Measurements from ENCODE around the gene OBP2A. TPM values are rescaled to one million over a fixed set of nuclear protein-coding genes. Genes with fewer than 3 reads are reported as not detected.

The OBP2A gene
- total and polyA plus RNA-seq, 2 donors (not counting 1 experiment from before 2014, with no cell fraction given): not detected

GRCh38 chr9:135515083-135515951 lies 30.6 kb upstream of the OBP2A start:
- H3K27ac Mint-ChIP-seq: no peak overlapping the region
- 90% methylated on average over 28 of the region's 31 CpGs for WGBS (ENCODE audit: insufficient coverage)
- DNase-seq (no peak), ATAC-seq (ENCODE audit: low read depth) (no peak)
- ChIA-PET POLR2A (no interaction called here), CTCF (interaction anchor here (1.7 kb wide), 1 partner anchor 10 kb away, joined by 4 read pairs; no protein-coding TSS in a partner anchor)
- H3K36me3 ChIP-seq (replicated peaks in 1 of 2; ENCODE audit: control extremely low read depth in 1 of 2, control insufficient read depth in 1 of 2, extremely low read depth in 1 of 2, insufficient read depth in 2 of 2, low read length in 1 of 2): no peaks in the 10 kb centered on the region
- no peaks in the 10 kb centered on the region for H3K27me3 ChIP-seq (replicated peaks in 1 of 4; ENCODE audit: control extremely low read depth in 1 of 4, control insufficient read depth in 3 of 4, insufficient read depth in 4 of 4, low read length in 3 of 4)
- H3K4me3 ChIP-seq (ENCODE audit: control extremely low read depth in 1 of 5, extremely low read depth in 1 of 5, insufficient read depth in 1 of 5, low read depth in 2 of 5, low read length in 4 of 5): no peak overlapping the region
- H4K20me1 ChIP-seq (ENCODE audit: control insufficient read depth, insufficient read depth, low read length, poor library complexity, severe bottlenecking): no peaks in the 10 kb centered on the region
- H3K9ac ChIP-seq (ENCODE audit: low read length): no peak overlapping the region
- no peaks in the 10 kb centered on the region for H3K79me2 ChIP-seq (ENCODE audit: control insufficient read depth, insufficient read depth, low read length)
- H3K4me1 Mint-ChIP-seq: no peaks in the 10 kb centered on the region
- no peaks in the 10 kb centered on the region for H3K9me3 ChIP-seq (ENCODE audit: control extremely low read depth in 1 of 3, control insufficient read depth in 2 of 3, insufficient read depth in 1 of 3, low read length in 2 of 3)
- no peak overlapping the region for H3K4me3 Mint-ChIP-seq
- TF ChIP-seq EZH2 (IDR thresholded peaks at IDR 0.05; ENCODE audit: borderline replicate concordance, insufficient read depth, low read depth, low read length, poor library complexity, severe bottlenecking): no peak
- no peak overlapping the region for H3K4me2 ChIP-seq (replicated peaks; ENCODE audit: low read depth, low read length, poor library complexity, severe bottlenecking)
- no peak overlapping the region for H2AFZ ChIP-seq (ENCODE audit: insufficient read depth, low read depth, low read length, poor library complexity, severe bottlenecking)
- no peaks in the 10 kb centered on the region for H3K4me1 ChIP-seq (ENCODE audit: control insufficient read depth in 2 of 2, insufficient read depth in 2 of 2, low read length in 2 of 2)
- H3K9me3 Mint-ChIP-seq (ENCODE audit: insufficient read depth): peaks cover 2% of the 10 kb centered on the region
- H3K27me3 Mint-ChIP-seq: peaks cover 8% of the 10 kb centered on the region
- intact Hi-C loops (cut with micrococcal nuclease): no loop called here
- H3K27ac ChIP-seq (ENCODE audit: low read length in 2 of 2): no peak overlapping the region

GRCh38 chr9:135516132-135516860 lies 29.6 kb upstream of the OBP2A start:
- no peaks in the 10 kb centered on the region for H3K9me3 ChIP-seq (ENCODE audit: control extremely low read depth in 1 of 3, control insufficient read depth in 2 of 3, insufficient read depth in 1 of 3, low read length in 2 of 3)
- H3K27ac ChIP-seq (ENCODE audit: low read length in 2 of 2): no peak overlapping the region
- POLR2A ChIA-PET: no interaction called here
- no peaks in the 10 kb centered on the region for H3K79me2 ChIP-seq (ENCODE audit: control insufficient read depth, insufficient read depth, low read length)
- H3K9me3 Mint-ChIP-seq (ENCODE audit: insufficient read depth): no peaks in the 10 kb centered on the region
- H3K27me3 ChIP-seq (replicated peaks in 1 of 4; ENCODE audit: control extremely low read depth in 1 of 4, control insufficient read depth in 3 of 4, insufficient read depth in 4 of 4, low read length in 3 of 4): no peaks in the 10 kb centered on the region
- DNase-seq: no peak
- H3K4me3 ChIP-seq (ENCODE audit: control extremely low read depth in 1 of 5, extremely low read depth in 1 of 5, insufficient read depth in 1 of 5, low read depth in 2 of 5, low read length in 4 of 5): no peak overlapping the region
- H3K9ac ChIP-seq (ENCODE audit: low read length): no peak overlapping the region
- H3K27ac Mint-ChIP-seq: no peak overlapping the region
- intact Hi-C loops (cut with micrococcal nuclease): no loop called here
- WGBS (ENCODE audit: insufficient coverage): 59% methylated on average over 23 of the region's 25 CpGs
- H3K4me1 Mint-ChIP-seq: no peaks in the 10 kb centered on the region
- no peaks in the 10 kb centered on the region for H4K20me1 ChIP-seq (ENCODE audit: control insufficient read depth, insufficient read depth, low read length, poor library complexity, severe bottlenecking)
- H3K4me3 Mint-ChIP-seq: no peak overlapping the region
- TF ChIP-seq, protein P1, sequence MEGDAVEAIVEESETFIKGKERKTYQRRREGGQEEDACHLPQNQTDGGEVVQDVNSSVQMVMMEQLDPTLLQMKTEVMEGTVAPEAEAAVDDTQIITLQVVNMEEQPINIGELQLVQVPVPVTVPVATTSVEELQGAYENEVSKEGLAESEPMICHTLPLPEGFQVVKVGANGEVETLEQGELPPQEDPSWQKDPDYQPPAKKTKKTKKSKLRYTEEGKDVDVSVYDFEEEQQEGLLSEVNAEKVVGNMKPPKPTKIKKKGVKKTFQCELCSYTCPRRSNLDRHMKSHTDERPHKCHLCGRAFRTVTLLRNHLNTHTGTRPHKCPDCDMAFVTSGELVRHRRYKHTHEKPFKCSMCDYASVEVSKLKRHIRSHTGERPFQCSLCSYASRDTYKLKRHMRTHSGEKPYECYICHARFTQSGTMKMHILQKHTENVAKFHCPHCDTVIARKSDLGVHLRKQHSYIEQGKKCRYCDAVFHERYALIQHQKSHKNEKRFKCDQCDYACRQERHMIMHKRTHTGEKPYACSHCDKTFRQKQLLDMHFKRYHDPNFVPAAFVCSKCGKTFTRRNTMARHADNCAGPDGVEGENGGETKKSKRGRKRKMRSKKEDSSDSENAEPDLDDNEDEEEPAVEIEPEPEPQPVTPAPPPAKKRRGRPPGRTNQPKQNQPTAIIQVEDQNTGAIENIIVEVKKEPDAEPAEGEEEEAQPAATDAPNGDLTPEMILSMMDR (IDR thresholded peaks at IDR 0.05): no peak
- TF ChIP-seq EZH2 (IDR thresholded peaks at IDR 0.05; ENCODE audit: borderline replicate concordance, insufficient read depth, low read depth, low read length, poor library complexity, severe bottlenecking): no peak
- H3K36me3 ChIP-seq (replicated peaks in 1 of 2; ENCODE audit: control extremely low read depth in 1 of 2, control insufficient read depth in 1 of 2, extremely low read depth in 1 of 2, insufficient read depth in 2 of 2, low read length in 1 of 2): no peaks in the 10 kb centered on the region
- no peak overlapping the region for H2AFZ ChIP-seq (ENCODE audit: insufficient read depth, low read depth, low read length, poor library complexity, severe bottlenecking)
- ATAC-seq (ENCODE audit: low read depth): no peak
- CTCF ChIA-PET: no interaction called here
- no peaks in the 10 kb centered on the region for H3K4me1 ChIP-seq (ENCODE audit: control insufficient read depth in 2 of 2, insufficient read depth in 2 of 2, low read length in 2 of 2)
- peaks cover 8% of the 10 kb centered on the region for H3K27me3 Mint-ChIP-seq
- no peak overlapping the region for H3K4me2 ChIP-seq (replicated peaks; ENCODE audit: low read depth, low read length, poor library complexity, severe bottlenecking)
